Loucy (cell line): ENCODE results near the gene PARP15.

Source experiments
- EZH2phosphoT487 ChIP-seq: fragments of 200-600 bp; IDR thresholded peaks from 2 replicates; pipeline ENCODE4 v1.6.1; 2018; ENCODE audit warnings: antibody characterized with exemption, mild to moderate bottlenecking, moderate library complexity, borderline replicate concordance
- TF ChIP-seq, protein P1 (sequence below): fragments of 200-600 bp; sonication (generic); conservative IDR thresholded peaks from 2 replicates; pipeline ENCODE4 v1.5.1; 2014; ENCODE audit warnings: mild to moderate bottlenecking, antibody characterized with exemption, low read length

DNA sequence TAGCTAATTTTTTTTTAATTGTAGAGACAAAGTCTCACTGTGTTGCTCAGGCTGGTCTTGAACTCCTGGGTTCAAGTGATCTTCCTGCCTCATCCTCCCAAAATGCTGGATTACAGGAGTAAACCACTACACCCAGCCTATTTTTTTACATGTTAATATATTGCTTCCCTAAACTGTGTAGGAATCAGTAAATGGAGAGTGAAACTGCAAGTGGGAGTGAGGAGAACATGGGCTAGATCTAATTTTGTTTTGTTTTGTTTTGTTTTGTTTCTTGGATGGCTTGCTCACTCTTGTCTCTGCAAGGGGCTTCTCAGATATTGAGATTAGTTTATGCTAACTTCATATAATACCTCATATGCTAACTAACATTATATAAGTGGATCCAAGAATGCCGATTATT lies 31.5 kb downstream of the PARP15 start:
- no peak for TF ChIP-seq EZH2phosphoT487
- TF ChIP-seq, protein P1, sequence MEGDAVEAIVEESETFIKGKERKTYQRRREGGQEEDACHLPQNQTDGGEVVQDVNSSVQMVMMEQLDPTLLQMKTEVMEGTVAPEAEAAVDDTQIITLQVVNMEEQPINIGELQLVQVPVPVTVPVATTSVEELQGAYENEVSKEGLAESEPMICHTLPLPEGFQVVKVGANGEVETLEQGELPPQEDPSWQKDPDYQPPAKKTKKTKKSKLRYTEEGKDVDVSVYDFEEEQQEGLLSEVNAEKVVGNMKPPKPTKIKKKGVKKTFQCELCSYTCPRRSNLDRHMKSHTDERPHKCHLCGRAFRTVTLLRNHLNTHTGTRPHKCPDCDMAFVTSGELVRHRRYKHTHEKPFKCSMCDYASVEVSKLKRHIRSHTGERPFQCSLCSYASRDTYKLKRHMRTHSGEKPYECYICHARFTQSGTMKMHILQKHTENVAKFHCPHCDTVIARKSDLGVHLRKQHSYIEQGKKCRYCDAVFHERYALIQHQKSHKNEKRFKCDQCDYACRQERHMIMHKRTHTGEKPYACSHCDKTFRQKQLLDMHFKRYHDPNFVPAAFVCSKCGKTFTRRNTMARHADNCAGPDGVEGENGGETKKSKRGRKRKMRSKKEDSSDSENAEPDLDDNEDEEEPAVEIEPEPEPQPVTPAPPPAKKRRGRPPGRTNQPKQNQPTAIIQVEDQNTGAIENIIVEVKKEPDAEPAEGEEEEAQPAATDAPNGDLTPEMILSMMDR = no peak
